ENCODE measurements around the gene ZFP57. TPM values are rescaled to one million over a fixed set of nuclear protein-coding genes. Genes with fewer than 3 reads are reported as not detected.

Gene ZFP57
- total RNA-seq, 2 donors from 2014 or later = 0.57 to 1.7 TPM

DNA sequence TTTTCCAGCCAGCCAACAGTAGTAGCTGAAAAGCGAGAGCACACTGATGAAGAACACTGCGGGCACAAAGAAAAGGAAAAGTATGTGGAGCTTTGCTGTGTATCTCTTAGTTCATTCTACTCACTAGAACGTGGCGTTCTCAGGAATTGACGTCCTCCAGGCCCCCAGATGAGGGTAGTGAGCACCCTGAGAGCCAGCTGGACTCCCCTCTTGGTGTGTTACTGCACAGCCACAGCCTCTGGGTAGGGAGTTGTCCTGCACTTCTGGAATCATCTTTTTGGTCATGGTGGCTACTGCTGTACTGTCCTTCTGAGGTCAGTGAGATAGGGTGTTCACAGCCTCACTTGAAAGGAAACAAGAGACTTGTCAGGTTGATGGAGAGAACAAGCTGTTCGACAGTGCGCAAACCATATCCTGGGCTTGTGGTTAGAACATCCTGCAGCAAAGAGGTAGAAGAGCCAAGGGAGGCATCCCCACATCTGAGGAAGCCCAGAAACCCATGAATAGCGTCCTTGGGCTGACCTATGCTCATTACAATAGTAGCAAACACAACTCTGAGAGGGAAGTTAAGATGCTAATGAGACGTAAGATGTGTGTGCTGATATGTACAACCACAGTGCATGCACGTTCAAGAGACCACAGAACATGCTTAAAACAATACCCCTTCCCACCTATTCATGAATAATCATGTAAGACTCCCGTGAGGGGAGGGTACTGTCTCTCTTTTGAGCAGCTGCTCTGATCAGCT lies 27.7 kb upstream of the ZFP57 start:
- no peak for DNase-seq (ENCODE audit: low spot score)
- 63% methylated on average over 11 of the region's 11 CpGs for WGBS

DNA sequence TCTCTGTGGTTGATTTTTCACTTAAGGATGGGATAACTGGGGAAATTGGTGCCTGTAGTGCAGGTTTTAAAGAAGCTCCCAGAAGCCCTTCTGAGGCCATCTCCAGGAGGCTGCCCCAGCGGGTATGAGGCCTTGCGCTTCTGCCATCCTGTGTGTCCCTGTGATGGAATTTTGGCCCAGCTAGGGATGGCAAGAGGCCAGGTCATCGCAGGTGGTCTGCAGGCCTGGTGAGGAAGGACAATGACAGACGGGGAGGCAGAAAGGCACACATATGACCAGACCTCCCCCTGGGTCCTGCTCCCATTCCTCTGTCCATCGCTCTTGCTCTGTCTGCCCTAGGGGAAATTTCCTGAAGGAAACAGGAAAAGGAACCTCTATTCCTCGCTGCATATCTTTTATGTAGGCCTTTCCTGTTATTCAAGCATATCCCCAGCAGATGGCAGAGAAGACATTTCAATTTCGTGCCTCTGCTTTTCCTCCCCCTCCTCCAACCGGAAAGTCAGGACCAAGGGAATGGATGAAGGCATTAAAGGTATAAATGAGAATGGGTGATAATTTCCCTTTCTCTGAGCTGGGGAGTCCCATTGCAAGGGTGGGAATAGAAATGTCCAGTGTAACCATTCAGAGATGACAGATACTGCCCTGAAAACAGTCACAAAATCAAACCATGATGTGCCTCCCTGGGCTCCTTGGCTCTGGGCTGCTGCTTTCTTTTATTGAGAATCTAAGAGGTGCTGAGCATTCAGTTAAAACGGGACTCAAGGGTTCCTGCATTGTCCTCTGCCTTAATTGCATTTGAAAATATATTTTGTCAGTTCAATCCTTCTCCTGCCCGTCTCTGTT lies 24.7 kb upstream of the ZFP57 start:
- Histone ChIP-seq H3K27me3 (replicated peaks; ENCODE audit: insufficient read depth) (no peaks in the 10 kb centered on the region), H3K27ac (no peak overlapping the region), H3K36me3 (no peaks in the 10 kb centered on the region), H3K9me3 (no peaks in the 10 kb centered on the region), H3K4me1 (replicated peaks) (no peaks in the 10 kb centered on the region), H3K4me3 (no peak overlapping the region)
- intact Hi-C loops (cut with DNase I) = loop anchor here (2.0 to 5.0 kb wide), 2 partner anchors 47 to 129 kb away; no protein-coding TSS in a partner anchor
- 59% methylated on average over 10 of the region's 10 CpGs for WGBS
- DNase-seq (ENCODE audit: low spot score) = no peak
- TF ChIP-seq, protein P1, sequence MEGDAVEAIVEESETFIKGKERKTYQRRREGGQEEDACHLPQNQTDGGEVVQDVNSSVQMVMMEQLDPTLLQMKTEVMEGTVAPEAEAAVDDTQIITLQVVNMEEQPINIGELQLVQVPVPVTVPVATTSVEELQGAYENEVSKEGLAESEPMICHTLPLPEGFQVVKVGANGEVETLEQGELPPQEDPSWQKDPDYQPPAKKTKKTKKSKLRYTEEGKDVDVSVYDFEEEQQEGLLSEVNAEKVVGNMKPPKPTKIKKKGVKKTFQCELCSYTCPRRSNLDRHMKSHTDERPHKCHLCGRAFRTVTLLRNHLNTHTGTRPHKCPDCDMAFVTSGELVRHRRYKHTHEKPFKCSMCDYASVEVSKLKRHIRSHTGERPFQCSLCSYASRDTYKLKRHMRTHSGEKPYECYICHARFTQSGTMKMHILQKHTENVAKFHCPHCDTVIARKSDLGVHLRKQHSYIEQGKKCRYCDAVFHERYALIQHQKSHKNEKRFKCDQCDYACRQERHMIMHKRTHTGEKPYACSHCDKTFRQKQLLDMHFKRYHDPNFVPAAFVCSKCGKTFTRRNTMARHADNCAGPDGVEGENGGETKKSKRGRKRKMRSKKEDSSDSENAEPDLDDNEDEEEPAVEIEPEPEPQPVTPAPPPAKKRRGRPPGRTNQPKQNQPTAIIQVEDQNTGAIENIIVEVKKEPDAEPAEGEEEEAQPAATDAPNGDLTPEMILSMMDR (IDR thresholded peaks at IDR 0.05) = peak in 3 of 4 experiments; percentile 33 to 75 (median 61)
- TF ChIP-seq POLR2AphosphoS5 (IDR thresholded peaks at IDR 0.05) = no peak

More for the DNA sequence above, 27.7 kb upstream of the ZFP57 start:
- TF ChIP-seq POLR2AphosphoS5 (IDR thresholded peaks at IDR 0.05) (no peak), POLR2A (IDR thresholded peaks at IDR 0.05) (no peak)
- TF ChIP-seq, protein P1 (IDR thresholded peaks at IDR 0.05) = no peak
- intact Hi-C loops (cut with DNase I) = loop anchor here (5.0 kb wide), 1 partner anchor 44 kb away; no protein-coding TSS in a partner anchor
- no peaks in the 10 kb centered on the region for H3K27me3 ChIP-seq (replicated peaks; ENCODE audit: insufficient read depth)
- H3K36me3 ChIP-seq = no peaks in the 10 kb centered on the region
- no peak overlapping the region for H3K4me3 ChIP-seq
- H3K27ac ChIP-seq = no peak overlapping the region
- no peaks in the 10 kb centered on the region for H3K9me3 ChIP-seq
- H3K4me1 ChIP-seq (replicated peaks) = no peaks in the 10 kb centered on the region

DNA sequence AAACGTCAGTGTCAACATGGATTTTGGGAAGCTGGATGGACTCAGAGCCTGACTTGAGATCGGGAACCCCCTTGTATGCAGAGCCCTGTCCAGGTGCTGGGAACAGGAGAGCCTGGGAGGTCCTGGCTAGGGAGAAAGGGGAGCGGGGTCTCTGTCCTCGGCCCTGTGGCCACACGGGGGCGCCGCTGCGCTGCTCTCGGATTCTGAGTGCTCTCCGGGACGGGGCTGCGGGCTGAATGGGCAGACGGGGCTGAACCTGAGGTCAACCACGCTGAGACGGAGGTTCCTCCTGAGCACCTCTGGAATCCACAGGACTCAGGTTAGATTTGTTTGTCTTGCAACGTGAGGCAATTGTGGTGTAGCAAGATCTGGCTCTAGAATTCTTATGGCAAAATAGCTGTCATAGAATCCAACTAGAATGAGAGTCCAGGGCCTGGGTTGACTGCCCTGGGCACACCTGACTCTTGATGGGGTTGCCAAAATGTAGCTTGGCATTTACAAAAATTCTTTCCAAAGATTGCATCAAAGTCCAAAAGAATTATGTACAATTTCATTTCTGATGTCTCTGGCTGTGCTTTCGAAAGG lies 21.7 kb upstream of the ZFP57 start:
- intact Hi-C loops (cut with DNase I) = no loop called here
- Histone ChIP-seq H3K4me1 (replicated peaks) (no peaks in the 10 kb centered on the region), H3K4me3 (no peak overlapping the region), H3K9me3 (no peaks in the 10 kb centered on the region), H3K27ac (no peak overlapping the region), H3K27me3 (replicated peaks; ENCODE audit: insufficient read depth) (no peaks in the 10 kb centered on the region), H3K36me3 (no peaks in the 10 kb centered on the region)
- TF ChIP-seq, protein P1 (IDR thresholded peaks at IDR 0.05) = peak in 2 of 4 experiments; percentile 44 to 66
- TF ChIP-seq POLR2A (IDR thresholded peaks at IDR 0.05) = no peak
- WGBS = 17% methylated on average over 14 of the region's 17 CpGs
- DNase-seq (ENCODE audit: low spot score) = no peak

DNA sequence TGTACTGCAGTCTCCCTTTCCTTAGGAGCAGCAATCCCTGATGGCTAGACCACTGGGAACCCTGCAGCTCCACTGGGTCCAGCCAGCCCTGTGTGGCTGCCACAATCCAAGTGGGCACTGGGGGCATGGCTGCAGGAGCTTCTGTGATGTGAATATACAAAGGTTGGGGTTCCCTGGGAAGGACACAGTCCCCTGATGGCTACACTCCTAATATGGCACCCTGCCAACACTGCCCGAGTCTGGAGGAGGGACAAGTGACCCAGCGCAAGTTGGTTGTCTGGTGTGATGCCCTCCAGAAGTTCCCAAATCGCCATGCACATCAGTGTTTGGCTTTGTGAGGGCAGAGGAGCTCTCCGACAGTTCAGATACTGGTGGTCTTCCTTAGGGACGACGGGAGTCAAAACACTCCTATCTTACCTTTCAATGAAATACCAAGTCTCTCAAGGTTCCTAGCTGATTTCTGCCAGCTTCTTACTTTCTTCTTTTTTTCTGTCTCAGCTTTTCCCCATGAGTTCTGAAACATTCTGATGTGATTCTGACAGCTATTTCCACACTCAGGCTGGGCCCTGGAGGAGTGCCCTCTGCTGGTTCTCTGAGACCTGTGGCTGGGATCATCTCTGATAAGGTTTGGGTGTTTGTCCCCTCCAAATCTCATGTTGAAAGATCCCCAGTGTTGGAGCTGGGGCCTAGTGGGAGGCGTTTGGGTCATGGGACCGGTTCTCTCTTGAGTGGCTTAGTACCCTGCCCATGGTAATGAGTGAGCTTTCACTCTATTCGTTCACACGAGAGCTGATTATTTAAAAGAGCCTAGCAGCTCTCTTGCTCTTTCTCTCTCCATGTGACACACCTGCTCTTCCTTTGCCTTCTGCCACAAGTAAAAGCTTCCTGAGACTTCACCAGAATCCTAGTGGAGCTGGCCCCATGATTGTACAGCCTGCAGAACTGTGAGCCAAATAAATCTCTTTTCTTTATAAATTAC lies 15.5 kb upstream of the ZFP57 start:
- intact Hi-C loops (cut with DNase I) = no loop called here
- Histone ChIP-seq H3K36me3 (no peaks in the 10 kb centered on the region), H3K27ac (no peak overlapping the region), H3K27me3 (replicated peaks; ENCODE audit: insufficient read depth) (no peaks in the 10 kb centered on the region), H3K9me3 (no peaks in the 10 kb centered on the region), H3K4me3 (no peak overlapping the region), H3K4me1 (replicated peaks) (no peaks in the 10 kb centered on the region)
- TF ChIP-seq, protein P1 (IDR thresholded peaks at IDR 0.05) = no peak
- TF ChIP-seq POLR2AphosphoS5 (IDR thresholded peaks at IDR 0.05) (no peak), POLR2A (IDR thresholded peaks at IDR 0.05) (no peak)
- DNase-seq (ENCODE audit: low spot score) = no peak
- WGBS = 59% methylated on average over 10 of the region's 10 CpGs
